ENCODE results near the gene KRT79.

The KRT79 gene

DNA sequence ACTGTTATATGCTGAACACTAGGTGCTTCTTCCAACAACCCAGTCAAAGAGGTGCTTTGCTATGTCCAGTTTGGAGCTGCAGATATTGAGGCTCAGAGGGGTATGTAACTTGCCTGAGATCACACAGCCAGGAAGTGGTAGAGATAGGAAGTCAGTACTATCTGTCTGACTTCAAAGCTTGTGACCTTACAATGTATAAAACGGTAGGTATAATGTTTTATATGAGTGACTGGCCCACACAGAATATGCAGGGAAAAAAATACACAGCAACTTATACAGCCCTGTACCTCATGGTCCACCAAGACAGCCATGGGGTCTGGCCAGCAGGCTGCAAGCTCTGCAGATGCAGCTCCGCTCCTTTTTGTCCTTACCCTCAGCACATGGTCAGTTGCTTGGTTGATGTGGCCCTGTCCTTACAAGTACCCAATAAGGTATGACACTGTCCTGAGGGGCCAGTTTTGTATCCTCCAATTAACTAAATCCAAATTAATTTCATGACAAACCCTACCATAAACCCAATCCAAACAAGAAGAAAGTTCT is 16.3 kb downstream of the KRT79 start:
- no peak for DNase-seq

DNA sequence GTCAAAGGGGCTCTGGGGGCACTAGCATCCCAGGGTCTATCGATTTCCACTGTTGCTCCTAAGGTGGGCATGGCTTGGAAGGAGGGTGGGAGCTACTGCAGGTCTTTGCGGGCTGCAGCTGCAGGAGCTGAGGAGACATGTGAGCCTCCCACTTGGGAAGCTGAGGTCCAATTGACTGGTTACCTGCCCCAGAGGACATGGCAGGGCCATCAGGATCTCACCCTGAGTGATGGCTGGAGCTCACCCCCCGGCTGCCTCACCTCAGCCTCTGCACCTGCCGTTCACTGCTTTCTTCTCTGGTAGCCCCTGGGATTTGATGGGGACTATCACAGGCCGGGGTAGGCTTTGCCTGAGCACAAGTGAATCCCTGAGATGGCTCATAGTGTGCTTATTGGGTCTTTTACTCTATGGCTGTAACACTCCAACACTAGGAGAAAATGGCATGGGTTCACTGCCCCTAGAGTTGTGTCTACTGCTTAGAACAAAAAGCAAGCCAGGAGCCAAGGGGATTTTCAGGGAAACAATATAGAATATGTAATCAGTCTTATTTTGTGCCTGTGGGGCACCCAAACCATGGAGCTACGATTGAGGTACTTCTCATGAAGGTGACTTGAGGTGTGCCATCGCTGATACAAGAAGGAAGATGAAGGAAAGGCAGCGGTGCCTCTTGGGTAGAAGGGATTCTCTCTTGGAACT is 17.0 kb downstream of the KRT79 start:
- DNase-seq = no peak

DNA sequence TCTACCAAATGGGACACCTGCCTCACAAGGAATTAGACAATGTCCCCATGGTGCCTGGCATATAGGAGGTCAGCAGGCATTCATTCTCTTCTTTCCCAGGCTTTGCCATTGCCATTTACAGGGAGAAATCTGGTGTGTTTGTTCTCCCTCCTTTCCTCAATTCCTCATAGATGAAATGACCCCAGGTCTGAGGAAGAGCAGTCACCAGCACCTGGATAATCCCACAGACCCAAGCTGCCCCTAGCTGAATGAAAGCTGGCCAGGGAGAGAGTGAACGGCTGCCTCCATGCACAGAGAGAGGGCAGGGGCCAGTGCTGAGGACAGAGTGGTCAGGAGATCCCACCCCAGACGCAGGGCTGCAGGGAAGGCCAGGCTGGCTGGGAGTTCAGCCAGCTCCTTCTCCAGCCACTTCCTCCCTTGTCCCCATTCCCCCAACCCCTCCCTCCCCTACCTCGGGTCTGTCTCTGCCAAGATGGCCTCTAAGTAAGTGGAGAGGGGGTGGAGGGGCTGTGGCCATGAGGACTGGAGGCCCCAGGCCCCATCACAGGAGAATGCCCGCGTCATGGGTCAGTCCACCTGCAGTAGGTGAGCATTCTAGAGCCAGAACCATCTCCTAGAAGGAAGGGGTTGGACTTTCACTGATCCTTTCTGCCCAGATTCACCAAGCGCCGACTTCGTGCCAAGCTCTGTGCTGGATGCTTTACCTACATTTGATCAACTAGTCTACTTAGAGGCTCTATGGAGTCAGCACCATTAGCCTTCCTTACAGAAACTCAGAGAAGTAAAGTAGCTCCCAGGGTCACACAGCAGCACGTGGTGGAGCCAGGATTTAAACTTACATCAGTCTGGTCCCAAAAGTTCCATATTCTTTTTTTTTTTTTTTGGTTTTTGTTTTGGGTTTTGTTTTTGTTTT is 18.2 kb downstream of the KRT79 start:
- DNase-seq = no peak

DNA sequence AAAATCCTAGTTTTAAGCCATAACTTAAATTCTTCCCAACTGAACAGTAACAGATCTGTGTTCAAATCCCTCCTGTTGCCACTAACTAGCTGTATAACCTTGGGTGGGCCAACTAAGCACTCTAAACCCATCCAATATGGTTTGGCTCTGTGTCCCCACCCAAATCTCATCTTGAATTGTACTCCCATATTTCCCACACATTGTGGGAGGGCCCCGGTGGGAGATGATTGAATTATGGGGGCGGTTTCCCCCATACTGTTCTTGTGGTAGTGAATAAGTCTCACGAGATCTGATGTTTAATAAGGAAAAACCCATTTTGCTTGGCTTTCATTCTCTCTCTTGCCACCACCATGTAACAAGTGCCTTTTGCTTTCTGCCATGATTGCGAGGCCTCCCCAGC is 18.9 kb downstream of the KRT79 start:
- DNase-seq = no peak

DNA sequence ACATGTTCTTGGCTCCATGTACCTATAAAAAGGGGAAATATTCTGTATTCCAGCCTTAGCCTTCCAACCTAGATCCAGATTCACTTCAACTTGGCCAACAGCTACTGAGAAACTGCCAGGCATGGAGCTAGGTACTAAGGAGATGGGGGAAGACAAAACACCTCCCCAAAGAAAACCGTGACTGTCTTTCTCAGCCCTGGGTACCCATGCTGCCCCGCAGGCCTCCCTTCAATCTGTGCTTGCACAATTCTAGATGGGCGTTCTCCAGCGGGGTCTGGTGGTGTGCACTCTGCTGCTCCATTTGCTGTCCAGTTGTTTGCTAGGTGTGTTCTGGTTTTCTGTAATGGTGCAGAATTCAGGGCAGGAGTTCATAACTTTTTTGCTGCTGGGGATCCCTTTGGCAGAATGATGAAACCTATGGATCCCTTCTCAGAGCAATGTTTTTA is 19.4 kb downstream of the KRT79 start:
- DNase-seq = no peak

DNA sequence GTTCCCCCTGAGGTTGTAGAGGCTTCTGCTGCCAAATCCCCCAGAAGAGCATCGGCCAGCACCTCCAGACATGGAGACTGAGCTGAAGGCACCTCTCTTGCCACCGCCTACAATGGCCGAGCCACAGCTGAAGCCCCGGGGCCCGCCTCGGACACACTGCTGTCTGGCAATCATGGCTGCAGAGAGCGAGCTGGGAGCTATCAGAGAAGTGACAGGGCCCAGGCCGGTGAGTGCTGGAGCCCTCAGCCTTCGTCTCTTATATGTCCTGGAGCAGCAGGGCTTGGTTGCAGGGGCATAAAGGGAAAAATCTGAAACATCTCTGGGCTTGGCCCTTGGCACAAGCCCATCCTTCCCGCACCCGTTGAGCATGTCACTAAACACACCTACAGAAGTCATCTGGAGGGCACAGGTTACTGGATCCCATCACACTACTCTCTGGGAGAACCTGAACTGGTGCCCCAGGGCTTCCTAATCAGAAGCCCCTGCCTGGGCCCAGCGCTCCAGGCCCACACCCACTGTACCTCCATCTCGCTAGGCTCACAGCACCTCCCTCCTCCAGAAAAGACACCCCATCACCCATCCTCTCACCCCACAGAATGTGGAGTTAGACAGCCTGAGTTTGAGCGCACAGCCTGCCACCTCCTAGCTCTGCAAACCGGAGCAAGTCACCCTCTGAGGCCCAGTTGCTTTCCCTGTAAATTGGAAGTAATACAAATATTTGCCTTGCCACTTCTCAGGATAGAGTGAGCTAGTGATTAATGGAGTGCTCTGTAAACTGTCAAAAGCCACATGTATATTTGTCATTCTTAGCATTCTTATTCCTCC is 20.0 kb downstream of the KRT79 start, which contains the start of gene KRT4:
Gene KRT4, minus strand, starts transcription at position 232 of the 825 bp plus-strand sequence. Its CDS starts 58 bp downstream, at position 174.
- no peak for DNase-seq

DNA sequence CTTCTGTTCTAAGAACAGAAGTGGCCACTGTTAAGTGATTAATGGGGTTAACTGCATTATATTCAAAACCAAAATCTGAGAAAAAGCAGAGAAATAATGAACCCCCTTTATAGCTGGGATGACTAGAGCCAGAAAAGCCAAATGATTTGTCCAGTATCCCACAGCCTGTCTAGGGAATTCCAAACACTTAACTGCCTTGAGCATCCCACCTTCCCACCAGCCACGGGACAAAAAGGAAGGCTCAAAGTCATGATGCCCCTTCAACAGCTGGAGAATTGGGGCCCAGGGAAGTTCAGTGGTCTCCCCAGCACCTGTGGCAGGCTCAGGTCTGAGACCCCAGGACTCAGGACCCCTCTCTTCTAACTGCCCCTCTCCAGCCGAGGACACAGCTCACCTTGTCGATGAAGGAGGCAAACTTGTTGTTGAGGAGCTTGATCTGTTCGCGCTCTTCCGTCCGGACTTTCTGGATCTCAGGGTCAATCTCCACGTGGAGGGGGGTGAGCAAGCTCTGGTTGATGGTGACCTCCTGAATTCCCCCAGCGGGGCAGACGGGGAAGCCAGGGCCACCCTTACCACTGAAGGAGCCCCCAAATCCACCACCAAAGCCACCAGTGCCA is 20.8 kb downstream of the KRT79 start:
- no peak for DNase-seq

DNA sequence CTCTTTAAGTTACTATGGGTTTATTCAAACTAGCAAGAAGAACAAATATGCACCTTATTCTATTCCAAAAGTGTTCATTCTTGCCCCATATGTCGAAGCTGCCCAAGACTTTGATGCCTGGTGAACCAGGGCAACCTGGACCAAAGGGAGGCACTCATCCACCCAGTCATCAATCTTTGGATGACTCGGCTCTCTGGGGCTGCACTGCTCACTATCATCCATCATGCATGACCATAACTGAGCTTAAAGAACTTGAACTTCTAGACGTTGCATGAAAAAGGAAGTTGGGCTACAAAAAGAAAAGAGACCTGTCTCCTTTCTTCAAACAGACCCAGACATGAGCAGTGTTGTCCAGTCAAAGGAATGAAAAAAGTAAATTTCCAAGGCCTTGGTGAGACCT is 21.4 kb downstream of the KRT79 start:
- DNase-seq = no peak

DNA sequence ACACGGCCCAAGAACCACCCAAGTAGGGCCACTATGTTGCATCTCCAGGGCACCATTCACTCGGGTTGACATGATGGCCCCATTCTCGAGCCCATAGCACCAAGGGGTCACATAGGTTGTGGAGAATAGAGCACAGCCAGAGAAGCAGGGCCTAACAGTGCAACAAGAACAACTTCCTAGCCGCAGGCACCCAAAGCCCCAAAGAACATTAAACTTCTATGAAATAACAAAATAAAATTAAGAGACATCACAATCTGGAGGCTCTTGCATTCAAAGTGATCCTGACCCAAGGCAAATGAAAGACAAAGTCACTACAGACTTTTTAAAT is 22.1 kb downstream of the KRT79 start:
- DNase-seq = no peak

DNA sequence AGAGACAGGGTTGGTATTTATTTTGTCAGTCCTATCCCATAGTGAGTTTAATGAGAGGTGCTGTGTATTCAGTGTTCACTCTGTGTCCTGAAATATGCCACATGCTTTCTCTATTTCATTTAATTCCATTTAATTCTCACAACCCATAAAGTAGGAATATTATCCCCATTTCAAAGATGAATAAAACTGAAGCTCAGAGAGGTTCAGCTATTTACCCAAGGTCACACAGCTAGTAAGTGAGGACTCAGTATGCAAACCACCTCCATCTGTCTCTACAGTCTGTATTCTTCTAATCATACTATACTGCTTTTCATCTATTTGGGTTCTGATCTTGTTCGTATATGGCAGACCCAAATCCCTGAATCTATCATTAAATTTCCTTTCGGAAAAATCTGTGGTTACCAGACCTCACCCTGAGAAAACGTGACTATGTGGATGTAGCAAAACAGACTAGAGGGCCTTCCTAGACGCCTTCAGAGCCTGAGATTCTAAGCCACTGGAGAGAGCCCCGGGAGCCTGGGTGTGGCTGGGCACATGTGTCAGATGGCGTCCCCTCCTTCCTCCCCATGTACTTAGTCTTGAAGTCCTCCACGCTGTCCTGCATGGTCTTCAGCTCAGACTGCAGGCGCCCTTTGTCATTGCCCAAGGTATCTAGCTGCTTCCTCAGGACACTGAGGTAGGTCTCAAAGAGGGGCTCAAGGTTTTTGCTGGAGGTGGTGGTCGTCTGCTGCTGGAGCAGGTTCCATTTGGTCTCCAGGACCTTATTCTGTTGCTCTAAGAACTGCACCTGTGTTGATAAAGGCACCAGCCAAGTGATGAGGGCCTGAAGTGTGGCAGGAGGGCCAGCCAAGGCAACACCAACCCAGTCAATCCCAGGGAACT is 22.7 kb downstream of the KRT79 start:
- DNase-seq = no peak

DNA sequence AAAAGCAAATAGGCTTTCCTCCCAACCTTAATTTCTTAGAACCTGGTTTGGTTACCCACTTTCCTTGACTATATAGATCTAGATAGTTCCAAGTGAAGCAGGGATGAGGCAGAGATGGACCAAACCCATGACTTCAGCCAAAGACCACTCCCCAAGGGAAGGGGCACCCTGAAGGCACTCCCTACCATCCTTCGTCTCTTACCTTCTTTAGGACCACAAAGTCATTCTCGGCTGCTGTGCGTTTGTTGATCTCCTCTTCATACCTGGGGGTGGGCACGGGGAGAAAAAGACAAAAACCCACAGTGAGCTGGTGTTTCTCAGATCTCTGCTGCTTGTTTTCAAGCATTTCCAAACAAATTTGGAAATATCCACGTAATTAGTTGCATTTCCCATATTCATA is 23.6 kb downstream of the KRT79 start:
- no peak for DNase-seq

DNA sequence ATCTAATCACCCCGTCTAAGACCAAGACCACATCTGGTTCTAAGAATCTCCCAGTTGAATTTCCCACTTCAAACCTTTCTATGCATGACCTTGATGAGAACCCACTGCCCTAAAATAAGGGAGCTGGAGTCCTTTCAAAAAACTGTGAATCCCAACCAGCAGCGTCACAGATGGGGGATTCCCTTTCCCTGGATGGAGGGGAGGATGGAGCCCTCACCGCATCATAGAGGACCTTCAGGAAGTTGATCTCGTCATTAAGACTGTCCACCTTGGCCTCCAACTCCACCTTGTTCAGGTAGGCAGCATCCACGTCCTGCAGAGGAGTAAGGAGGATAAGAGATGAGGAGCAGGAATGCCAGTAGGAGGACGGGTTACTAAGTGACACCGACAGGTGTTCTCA is 24.9 kb downstream of the KRT79 start:
- DNase-seq = no peak

DNA sequence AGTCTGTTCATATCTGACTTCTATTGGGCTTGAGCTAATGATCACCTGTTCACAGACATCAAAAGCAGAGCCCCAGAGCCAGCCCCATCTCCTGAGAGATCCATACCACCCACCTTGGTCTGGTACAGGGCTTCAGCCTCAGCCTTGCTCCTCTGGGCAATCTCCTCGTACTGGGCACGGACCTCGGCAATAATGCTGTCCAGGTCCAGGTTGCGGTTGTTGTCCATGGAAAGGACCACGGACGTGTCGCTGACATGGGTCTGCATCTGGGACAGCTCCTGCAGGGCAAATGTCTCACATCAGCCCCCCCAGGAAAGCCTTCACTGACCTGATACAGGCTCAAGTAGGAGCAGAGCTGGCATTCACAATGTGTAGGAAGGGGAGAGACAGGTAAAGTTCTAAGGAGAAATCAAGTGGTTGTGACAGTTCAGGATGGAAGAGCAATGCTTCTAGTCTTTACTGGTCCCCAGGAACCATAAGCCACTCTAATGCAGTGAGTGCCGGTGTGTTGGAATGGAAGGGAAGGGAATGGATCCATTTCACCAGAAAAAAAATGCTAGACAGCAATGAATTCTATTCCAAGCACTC is 25.4 kb downstream of the KRT79 start:
- no peak for DNase-seq

DNA sequence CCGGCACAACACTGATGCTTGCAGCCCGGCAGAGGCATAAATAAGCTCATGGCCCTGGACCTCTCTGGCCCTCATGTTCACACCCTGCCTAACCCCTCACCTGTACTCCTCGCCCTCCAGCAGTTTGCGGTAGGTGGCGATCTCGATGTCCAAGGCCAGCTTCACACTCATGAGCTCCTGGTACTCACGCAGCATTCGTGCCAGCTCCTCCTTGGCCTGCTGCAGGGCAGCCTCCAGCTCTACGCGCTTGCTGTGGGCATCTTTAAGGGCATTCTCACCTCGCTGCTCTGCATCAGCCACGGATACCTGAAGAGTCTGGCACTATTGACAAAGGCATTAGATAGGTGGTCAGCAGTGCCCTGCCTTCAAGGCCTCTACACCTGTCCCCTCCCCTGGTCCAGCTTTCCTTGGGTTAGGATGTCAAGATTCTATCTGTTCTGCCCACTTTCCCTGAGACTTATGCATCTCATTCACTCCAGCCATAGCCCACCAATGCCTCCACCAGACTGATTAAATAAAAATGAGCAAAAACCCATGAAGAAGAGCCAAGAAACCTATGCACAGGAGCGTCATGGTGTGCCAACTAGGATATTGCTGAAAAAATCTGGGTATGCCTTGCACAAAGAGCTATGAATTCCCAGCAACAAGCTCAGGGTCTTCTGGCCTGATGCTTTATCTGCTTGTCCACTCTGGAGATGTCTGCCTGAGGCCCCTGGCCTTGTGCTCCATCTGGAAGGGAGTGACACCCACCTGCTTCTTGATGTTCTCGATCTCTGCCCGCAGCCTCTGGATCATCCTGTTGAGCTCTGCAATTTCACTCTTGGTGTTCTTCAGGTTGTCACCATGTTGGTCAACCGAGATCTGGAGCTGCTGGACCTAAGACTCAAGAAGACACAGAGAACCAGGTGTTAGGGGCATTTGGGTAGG is 26.3 kb downstream of the KRT79 start:
- DNase-seq = no peak

DNA sequence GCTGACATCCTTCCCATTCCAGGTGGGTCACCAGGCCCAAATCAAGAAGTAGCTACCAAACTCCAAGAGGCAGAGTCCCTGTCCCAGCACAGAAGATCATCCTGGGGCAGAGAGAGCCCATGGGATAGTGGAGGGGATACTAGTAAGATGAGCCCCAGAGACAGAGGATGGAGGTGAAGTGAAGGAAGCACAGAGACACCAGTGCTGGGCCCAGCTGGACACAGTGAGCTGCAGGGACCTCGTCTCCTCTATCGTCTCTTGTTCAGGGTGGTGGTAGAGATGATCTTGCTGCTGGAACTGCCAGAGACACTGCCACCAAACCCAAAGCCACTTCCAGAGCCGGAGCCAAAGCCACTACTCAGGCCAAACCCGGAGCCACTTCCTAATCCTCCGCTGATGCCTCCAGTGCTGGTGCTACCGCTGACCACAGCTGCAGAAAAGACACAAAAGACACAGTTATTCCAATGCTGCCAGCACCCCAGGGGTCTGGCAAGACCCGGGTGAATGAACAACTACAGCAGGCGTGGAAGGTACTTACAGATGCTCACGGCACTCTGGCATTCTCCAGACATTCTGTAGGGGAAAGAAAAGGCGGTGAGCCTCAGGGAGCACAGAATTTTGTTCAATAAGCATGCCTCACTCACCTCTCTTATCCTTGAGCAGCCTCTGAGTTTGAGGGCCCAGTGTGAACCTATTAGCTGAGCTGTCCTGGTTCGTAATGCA is 27.1 kb downstream of the KRT79 start:
- DNase-seq = no peak

DNA sequence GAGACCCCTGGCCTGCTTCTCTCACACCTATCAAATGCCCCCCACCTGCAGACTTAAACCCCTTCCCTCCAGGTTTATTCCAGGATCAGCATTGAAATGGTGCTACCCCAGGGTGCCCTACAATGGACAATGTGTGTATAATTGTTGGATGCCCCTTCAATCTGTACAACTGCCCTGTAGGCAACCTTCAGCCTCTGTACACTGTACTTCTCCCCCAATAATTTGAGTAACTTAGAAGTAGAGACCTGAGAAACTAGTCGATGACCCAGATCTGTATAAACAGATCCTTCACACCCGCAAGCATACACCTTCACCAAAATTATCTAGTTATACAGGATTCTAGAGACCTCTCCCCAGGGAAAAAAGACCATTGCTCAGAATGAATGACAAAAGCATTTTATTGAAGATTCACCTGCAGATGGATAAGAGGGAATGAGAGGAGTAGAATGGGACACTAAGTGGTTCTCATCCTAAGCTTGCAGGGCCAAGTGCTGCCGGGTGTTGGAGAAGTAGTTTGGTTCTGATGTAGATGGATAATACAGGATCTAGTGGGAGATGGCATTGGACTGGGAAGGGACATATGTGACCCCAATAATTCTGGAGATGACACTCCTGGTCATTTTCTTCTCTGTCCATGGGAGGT is 27.8 kb downstream of the KRT79 start:
- DNase-seq = no peak

DNA sequence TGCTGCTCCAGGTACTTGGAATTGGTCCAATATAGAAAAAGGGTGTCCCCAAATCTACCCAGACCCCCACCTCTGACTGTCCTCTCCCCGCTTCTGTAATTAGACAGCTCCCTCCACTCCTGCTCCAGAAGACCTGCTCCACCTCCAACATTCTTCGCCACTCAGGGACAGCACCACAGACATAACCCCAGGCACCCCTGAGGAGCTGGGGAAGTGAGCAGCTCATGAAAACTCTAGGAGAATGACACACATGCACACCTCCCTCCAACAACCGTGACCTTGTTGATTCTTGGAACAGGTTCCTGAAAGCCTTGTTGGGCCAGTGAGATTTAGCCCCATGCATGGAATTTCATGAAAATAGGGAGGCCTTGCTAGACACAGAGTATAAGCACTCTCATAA is 28.4 kb downstream of the KRT79 start:
- DNase-seq = no peak

DNA sequence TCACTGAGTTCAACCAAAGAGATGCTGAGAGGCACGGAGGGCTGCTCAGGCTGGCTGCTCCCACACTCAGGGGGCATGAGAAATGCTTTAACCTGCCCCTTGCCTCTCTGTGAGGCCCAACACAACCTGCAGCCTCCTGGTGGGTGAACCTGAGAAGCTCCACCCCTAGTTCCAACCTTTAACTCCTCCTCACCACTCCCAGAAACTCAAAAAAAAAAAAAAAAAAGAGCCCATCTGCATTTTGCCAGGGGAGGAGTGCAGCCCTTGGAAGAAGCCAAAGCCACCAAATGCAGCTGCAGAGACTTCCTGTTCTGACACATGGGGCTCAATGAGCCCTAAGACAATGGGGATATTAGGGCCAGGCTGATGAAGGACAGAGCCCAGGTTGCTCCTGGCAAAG is 29.1 kb downstream of the KRT79 start:
- no peak for DNase-seq

DNA sequence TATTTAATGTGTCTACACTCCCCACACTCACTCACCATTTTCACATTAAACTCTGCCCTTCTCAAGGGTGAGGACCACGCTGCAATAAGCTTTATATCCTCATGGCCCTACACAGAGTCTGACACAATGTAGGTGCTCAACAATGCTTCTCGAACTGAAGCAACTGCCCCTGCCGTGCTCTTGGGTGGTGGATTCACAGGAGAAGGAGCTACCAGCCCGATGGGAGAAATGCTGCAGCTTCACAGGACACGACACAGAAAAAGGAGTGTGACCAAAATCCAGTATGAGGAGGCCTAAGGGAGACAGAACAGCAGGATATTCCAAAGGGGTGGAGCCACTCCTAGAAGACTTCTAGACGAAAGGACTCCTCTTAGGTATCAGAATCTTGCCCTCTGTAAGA is 31.7 kb downstream of the KRT79 start:
- DNase-seq = no peak

All from CD4-positive, alpha-beta T cell treated with Interleukin-6 for 4 hours (primary cell).